ENCODE measurements around the gene STING1. TPM values are rescaled to one million over a fixed set of nuclear protein-coding genes. Genes with fewer than 3 reads are reported as not detected.
A peak's percentile ranks its signal among the peaks of the same experiment; 100 is the strongest.

Gene STING1
- polyA plus RNA-seq, 10 donors, result 26.5 to 40.3 (median 30.2) TPM

- DNase-seq, result no peak
Measured at GRCh38 chr5:139468421-139468931, 14.1 kb downstream of the STING1 start.

GRCh38 chr5:139462586-139463276 is 19.8 kb downstream of the STING1 start, which contains the start of gene ECSCR:
ECSCR (minus strand) TSS chr5:139462743; CDS start chr5:139462670, 73 bp downstream.
- peak in 1 of 3 donors; percentile 44 for DNase-seq

GRCh38 chr5:139461698-139462097 is 20.9 kb downstream of the STING1 start:
- no peak for DNase-seq

GRCh38 chr5:139461176-139461575 is 21.4 kb downstream of the STING1 start:
- no peak for DNase-seq

GRCh38 chr5:139460455-139460854 is 22.1 kb downstream of the STING1 start:
- no peak for DNase-seq

GRCh38 chr5:139459451-139459934 is 23.1 kb downstream of the STING1 start:
- no peak for DNase-seq

GRCh38 chr5:139458580-139459407 is 23.8 kb downstream of the STING1 start:
- DNase-seq, result no peak

- no peak for DNase-seq
Measured at GRCh38 chr5:139457653-139458306, 24.8 kb downstream of the STING1 start.

GRCh38 chr5:139457241-139457640 is 25.3 kb downstream of the STING1 start:
- no peak for DNase-seq

GRCh38 chr5:139456776-139457175 is 25.8 kb downstream of the STING1 start:
- no peak for DNase-seq

- no peak for DNase-seq
Measured at GRCh38 chr5:139454568-139455290, 27.8 kb downstream of the STING1 start.

GRCh38 chr5:139453683-139454567 is 28.6 kb downstream of the STING1 start:
- no peak for DNase-seq

- DNase-seq, result no peak
Measured at GRCh38 chr5:139451878-139452660, 30.5 kb downstream of the STING1 start.

GRCh38 chr5:139451176-139451575 is 31.4 kb downstream of the STING1 start:
- DNase-seq, result no peak

- DNase-seq, result peak in 1 of 3 donors; percentile 33
Measured at GRCh38 chr5:139446956-139447779, 35.4 kb downstream of the STING1 start.

- peak; percentile 55 to 76 (median 67) for DNase-seq
Measured at GRCh38 chr5:139445325-139446170, 37.0 kb downstream of the STING1 start.

GRCh38 chr5:139443831-139444453 is 38.6 kb downstream of the STING1 start:
- DNase-seq, result peak in 1 of 3 donors; percentile 86
